Mesendoderm (in vitro differentiated cells): Measurements from ENCODE around the gene SH2B3.
A peak's percentile ranks its signal among the peaks of the same experiment; 100 is the strongest.

ENCODE experiments used
- DNase-seq: peaks from one replicate; pipeline ENCODE4 v3.0.0; 2013
- H2AK5ac ChIP-seq: 2 replicates; pipeline ENCODE4 v1.6.1; 2013; ENCODE audit warnings: low read length, inconsistent platforms
- H2BK120ac ChIP-seq: 2 replicates; pipeline ENCODE4 v1.6.1; 2013; ENCODE audit warnings: low read depth, mild to moderate bottlenecking, low read length, moderate library complexity, mixed read lengths
- H2BK15ac ChIP-seq: replicated peaks from 2 replicates; pipeline ENCODE4 v1.6.1; 2013; ENCODE audit warnings: low read depth, mild to moderate bottlenecking, moderate library complexity
- H2BK5ac ChIP-seq: 2 replicates; pipeline ENCODE4 v1.6.1; 2013; ENCODE audit warnings: low read length, inconsistent platforms
- H3K18ac ChIP-seq: 2 replicates; pipeline ENCODE4 v1.6.1; 2013; ENCODE audit warnings: mild to moderate bottlenecking, low read length, mixed read lengths
- H3K23ac ChIP-seq: one replicate; pipeline ENCODE4 v1.6.1; 2013; ENCODE audit warnings: low read length
- H3K27ac ChIP-seq: 2 replicates; pipeline ENCODE4 v1.5.1; 2013; ENCODE audit warnings: low read depth, mild to moderate bottlenecking, inconsistent platforms, low read length, moderate library complexity
- H3K27me3 ChIP-seq: 2 replicates; pipeline ENCODE4 v1.6.1; 2013; ENCODE audit warnings: low read length, control low read depth, mild to moderate bottlenecking, inconsistent platforms; ENCODE audit not compliant: insufficient read depth, poor library complexity
- H3K36me3 ChIP-seq: 2 replicates; pipeline ENCODE4 v1.6.1; 2013; ENCODE audit warnings: low read length, inconsistent platforms; ENCODE audit not compliant: control insufficient read depth, insufficient read depth
- H3K4ac ChIP-seq: one replicate; pipeline ENCODE4 v1.6.1; 2013; ENCODE audit warnings: low read depth, mild to moderate bottlenecking, low read length, moderate library complexity
- H3K4me1 ChIP-seq: 2 replicates; pipeline ENCODE4 v1.6.1; 2013; ENCODE audit warnings: low read depth, low read length, inconsistent platforms; ENCODE audit not compliant: control insufficient read depth
- H3K4me2 ChIP-seq: 2 replicates; pipeline ENCODE4 v1.6.1; 2013; ENCODE audit warnings: low read length
- H3K4me3 ChIP-seq: 2 replicates; pipeline ENCODE4 v1.5.1; 2013; ENCODE audit warnings: mild to moderate bottlenecking, low read length
- H3K56ac ChIP-seq: one replicate; pipeline ENCODE4 v1.6.1; 2013; ENCODE audit warnings: low read length
- H3K79me1 ChIP-seq: 2 replicates; pipeline ENCODE4 v1.6.1; 2013; ENCODE audit warnings: low read length, inconsistent platforms
- H3K79me2 ChIP-seq: 2 replicates; pipeline ENCODE4 v1.6.1; 2013; ENCODE audit warnings: mild to moderate bottlenecking, low read length; ENCODE audit not compliant: control insufficient read depth, insufficient read depth
- H3K9ac ChIP-seq: 2 replicates; pipeline ENCODE4 v1.6.1; 2013; ENCODE audit warnings: low read length, inconsistent platforms
- H4K5ac ChIP-seq: one replicate; pipeline ENCODE4 v1.6.1; 2013; ENCODE audit warnings: low read length
- H4K8ac ChIP-seq: one replicate; pipeline ENCODE4 v1.6.1; 2013; ENCODE audit warnings: low read depth, mild to moderate bottlenecking, control low read depth, low read length, moderate library complexity
- WGBS: extraction: QIAGEN DNeasy Blood & Tissue Kit; methylation state at CpG from one replicate; pipeline ENCODE4 v1.1.7; 2013; ENCODE audit warnings: low lambda C conversion rate, missing lambda C conversion rate; ENCODE audit not compliant: insufficient coverage; ENCODE audit errors: extremely low coverage; 5-methylcytosine and 5-hydroxymethylcytosine counted together

SH2B3 gene

GRCh38 chr12:111454311-111454710 is 48.6 kb downstream of the SH2B3 start:
- H3K79me1 ChIP-seq: peaks cover 4% of the 10 kb centered on the region
- H3K9ac ChIP-seq: no peak overlapping the region
- H3K36me3 ChIP-seq: peaks cover 20% of the 10 kb centered on the region
- H3K27me3 ChIP-seq: no peaks in the 10 kb centered on the region
- no peak overlapping the region for H3K4ac ChIP-seq
- H3K18ac ChIP-seq: no peak overlapping the region
- no peak overlapping the region for H3K23ac ChIP-seq
- WGBS: no CpG with 5 or more reads among the region's 4 CpGs
- H2AK5ac ChIP-seq: no peak overlapping the region
- no peak for DNase-seq
- H3K4me1 ChIP-seq: no peaks in the 10 kb centered on the region
- H3K56ac ChIP-seq: no peak overlapping the region
- no peak overlapping the region for H2BK15ac ChIP-seq
- no peak overlapping the region for H4K8ac ChIP-seq
- no peak overlapping the region for H3K27ac ChIP-seq
- H2BK5ac ChIP-seq: no peak overlapping the region
- no peaks in the 10 kb centered on the region for H3K79me2 ChIP-seq
- H4K5ac ChIP-seq: no peak overlapping the region
- no peak overlapping the region for H3K4me3 ChIP-seq
- no peak overlapping the region for H2BK120ac ChIP-seq
- no peak overlapping the region for H3K4me2 ChIP-seq

GRCh38 chr12:111454716-111455447 is 49.2 kb downstream of the SH2B3 start:
- H3K36me3 ChIP-seq: peaks cover 20% of the 10 kb centered on the region

DNA sequence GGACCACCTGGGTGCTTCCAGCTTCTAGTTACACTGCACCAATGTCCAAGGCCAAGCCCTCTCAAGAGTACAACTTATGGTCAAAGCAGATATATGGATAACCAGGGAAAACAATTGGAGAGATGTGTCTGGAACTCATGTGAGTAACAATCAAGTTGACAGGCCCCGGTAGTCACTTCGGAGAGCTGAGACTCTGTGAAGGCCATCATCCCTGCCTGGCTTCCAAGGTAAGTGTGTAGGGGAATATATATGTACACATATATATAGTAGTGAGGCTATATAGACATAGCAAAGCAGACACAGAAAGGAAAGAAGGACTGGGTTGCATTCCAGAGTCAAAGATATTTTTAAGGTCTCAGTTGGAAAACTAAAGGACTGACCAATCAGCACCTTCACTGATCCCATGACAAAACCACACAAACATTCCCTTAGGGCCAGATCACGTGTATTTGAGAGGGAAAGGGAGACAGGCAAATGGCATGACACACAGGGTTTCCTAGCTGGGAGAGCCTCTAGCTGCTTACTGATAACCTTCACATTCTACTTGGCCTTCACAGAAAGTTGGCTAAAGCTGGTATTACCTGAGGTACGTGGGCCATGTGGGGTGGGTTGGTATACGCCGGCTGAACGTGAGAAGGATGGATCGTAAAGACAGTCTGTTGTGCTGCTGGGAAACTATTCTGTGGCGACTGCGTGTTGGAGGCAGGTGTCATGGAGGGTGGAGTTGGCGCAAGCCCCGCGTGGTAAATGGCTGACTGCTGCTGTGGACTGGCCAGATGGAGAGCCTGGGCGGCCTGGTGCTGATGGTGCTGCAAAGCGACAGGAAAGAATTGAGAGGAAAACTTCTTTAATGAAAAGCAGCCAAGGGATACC is 50.0 kb downstream of the SH2B3 start:
- Histone ChIP-seq H2AK5ac (no peak overlapping the region), H3K9ac (no peak overlapping the region), H3K4me3 (no peak overlapping the region), H3K4ac (no peak overlapping the region), H3K36me3 (peaks cover 18% of the 10 kb centered on the region), H2BK5ac (no peak overlapping the region), H3K56ac (no peak overlapping the region), H3K27ac (no peak overlapping the region), H3K4me2 (no peak overlapping the region), H3K23ac (no peak overlapping the region), H3K79me1 (peaks cover 1% of the 10 kb centered on the region), H2BK120ac (no peak overlapping the region), H4K8ac (no peak overlapping the region), H4K5ac (no peak overlapping the region), H2BK15ac (no peak overlapping the region), H3K18ac (no peak overlapping the region), H3K27me3 (no peaks in the 10 kb centered on the region), H3K79me2 (no peaks in the 10 kb centered on the region), H3K4me1 (no peaks in the 10 kb centered on the region)
- DNase-seq: peak; percentile 30
- WGBS: no CpG with 5 or more reads among the region's 15 CpGs

More at GRCh38 chr12:111454716-111455447, 49.2 kb downstream of the SH2B3 start:
- Histone ChIP-seq H3K79me1 (peaks cover 4% of the 10 kb centered on the region), H2AK5ac (no peak overlapping the region), H3K56ac (no peak overlapping the region), H4K8ac (no peak overlapping the region), H3K79me2 (no peaks in the 10 kb centered on the region), H3K9ac (no peak overlapping the region), H3K27me3 (no peaks in the 10 kb centered on the region), H3K27ac (no peak overlapping the region), H3K4ac (no peak overlapping the region), H2BK5ac (no peak overlapping the region), H3K4me2 (no peak overlapping the region), H3K4me3 (no peak overlapping the region), H2BK120ac (no peak overlapping the region), H2BK15ac (no peak overlapping the region), H3K23ac (no peak overlapping the region), H4K5ac (no peak overlapping the region), H3K18ac (no peak overlapping the region), H3K4me1 (no peaks in the 10 kb centered on the region)
- no peak for DNase-seq
- WGBS: no CpG with 5 or more reads among the region's 11 CpGs

DNA sequence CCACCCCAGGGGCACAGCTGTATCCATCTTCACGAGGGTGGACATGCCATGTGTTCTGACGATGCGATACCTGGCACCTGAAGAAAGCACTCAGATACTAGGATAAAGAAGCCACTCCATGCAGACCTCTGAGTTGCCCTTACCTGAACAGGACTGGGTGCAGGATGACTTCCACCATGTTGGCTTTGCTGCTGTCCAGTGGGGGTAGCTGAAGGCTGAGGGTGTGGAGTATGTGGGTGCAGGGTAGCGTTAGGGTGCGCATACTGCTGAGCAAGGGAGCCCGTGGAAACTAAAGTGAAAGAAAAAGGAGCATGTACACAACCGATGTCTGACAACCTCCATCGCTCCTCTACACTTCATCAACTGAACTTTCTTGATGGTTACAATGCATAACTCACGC is 51.3 kb downstream of the SH2B3 start:
- H3K27me3 ChIP-seq: no peaks in the 10 kb centered on the region
- H3K4ac ChIP-seq: no peak overlapping the region
- H3K18ac ChIP-seq: no peak overlapping the region
- no peak overlapping the region for H2BK120ac ChIP-seq
- no peak overlapping the region for H4K8ac ChIP-seq
- H3K4me1 ChIP-seq: no peaks in the 10 kb centered on the region
- no peak overlapping the region for H3K56ac ChIP-seq
- H3K4me3 ChIP-seq: no peak overlapping the region
- no peak overlapping the region for H4K5ac ChIP-seq
- H3K27ac ChIP-seq: no peak overlapping the region
- no peaks in the 10 kb centered on the region for H3K79me1 ChIP-seq
- H2BK5ac ChIP-seq: no peak overlapping the region
- DNase-seq: no peak
- H3K9ac ChIP-seq: no peak overlapping the region
- H2BK15ac ChIP-seq: no peak overlapping the region
- H3K36me3 ChIP-seq: peaks cover 18% of the 10 kb centered on the region
- no peaks in the 10 kb centered on the region for H3K79me2 ChIP-seq
- H3K4me2 ChIP-seq: no peak overlapping the region
- no peak overlapping the region for H2AK5ac ChIP-seq
- no peak overlapping the region for H3K23ac ChIP-seq
- WGBS: no CpG with 5 or more reads among the region's 9 CpGs

- DNase-seq: no peak
- H3K36me3 ChIP-seq: peaks cover 18% of the 10 kb centered on the region
Measured at GRCh38 chr12:111457577-111457976, 51.9 kb downstream of the SH2B3 start.

More at GRCh38 chr12:111457577-111457976, 51.9 kb downstream of the SH2B3 start:
- Histone ChIP-seq H3K27me3 (no peaks in the 10 kb centered on the region), H3K79me2 (no peaks in the 10 kb centered on the region), H2BK15ac (no peak overlapping the region), H3K18ac (no peak overlapping the region), H4K8ac (no peak overlapping the region), H3K4ac (no peak overlapping the region), H3K27ac (no peak overlapping the region), H2AK5ac (no peak overlapping the region), H3K9ac (no peak overlapping the region), H3K79me1 (no peaks in the 10 kb centered on the region), H4K5ac (no peak overlapping the region), H3K4me1 (no peaks in the 10 kb centered on the region), H2BK120ac (no peak overlapping the region), H2BK5ac (no peak overlapping the region), H3K23ac (no peak overlapping the region), H3K4me3 (no peak overlapping the region), H3K56ac (no peak overlapping the region), H3K4me2 (no peak overlapping the region)
- no CpG with 5 or more reads among the region's 3 CpGs for WGBS
